ENCODE results near the gene BLM. TPM values are rescaled to one million over a fixed set of nuclear protein-coding genes. Genes with fewer than 3 reads are reported as not detected.

The BLM gene
- total and polyA plus RNA-seq, 12 donors = 3.5 to 35.0 (median 7.9) TPM

GRCh38 chr15:90808517-90809235 lies 91.5 kb downstream of the BLM start:
- H3K4me3 ChIP-seq = peak overlapping the region in 1 of 10 donors; percentile 17
- intact Hi-C loops (cut with DNase I) = no loop called here
- no peaks in the 10 kb centered on the region for H3K9me3 ChIP-seq
- no peak for TF ChIP-seq CTCF (IDR thresholded peaks at IDR 0.05)
- 75% methylated on average over 8 of the region's 8 CpGs for WGBS, 2 donors
- peak in 5 of 8 donors; percentile 30 to 90 (median 71) for ATAC-seq
- H3K36me3 ChIP-seq = peaks cover 0 to 20% (median 0%) of the 10 kb centered on the region in 9 donors
- no peaks in the 10 kb centered on the region for H3K27me3 ChIP-seq
- H3K27ac ChIP-seq = peak overlapping the region in 1 of 10 donors; percentile 68
- DNase-seq = no peak
- peaks cover 0 to 41% (median 0%) of the 10 kb centered on the region in 9 donors for H3K4me1 ChIP-seq

GRCh38 chr15:90809536-90809935 lies 92.4 kb downstream of the BLM start:
- intact Hi-C loops (cut with DNase I) = no loop called here
- WGBS, 2 donors = 95% methylated on average over 4 of the region's 4 CpGs
- H3K36me3 ChIP-seq = peaks cover 0 to 20% (median 0%) of the 10 kb centered on the region in 9 donors
- H3K4me1 ChIP-seq = peaks cover 0 to 50% (median 0%) of the 10 kb centered on the region in 9 donors
- no peaks in the 10 kb centered on the region for H3K9me3 ChIP-seq
- H3K27ac ChIP-seq = peak overlapping the region in 1 of 10 donors; percentile 68
- ATAC-seq (no peak), DNase-seq (no peak)
- no peaks in the 10 kb centered on the region for H3K27me3 ChIP-seq
- H3K4me3 ChIP-seq = no peak overlapping the region
- TF ChIP-seq CTCF (IDR thresholded peaks at IDR 0.05) = no peak

- H3K27me3 ChIP-seq = no peaks in the 10 kb centered on the region
- intact Hi-C loops (cut with DNase I) = loop anchor here in 1 of 10 donors (5.0 kb wide), 1 partner anchor 57 kb away; the partner anchor contains the start of gene FURIN
- DNase-seq (no peak), ATAC-seq (no peak)
- H3K36me3 ChIP-seq = peaks cover 0 to 20% (median 0%) of the 10 kb centered on the region in 9 donors
- TF ChIP-seq CTCF (IDR thresholded peaks at IDR 0.05) = no peak
- peaks cover 0 to 50% (median 0%) of the 10 kb centered on the region in 9 donors for H3K4me1 ChIP-seq
- H3K9me3 ChIP-seq = no peaks in the 10 kb centered on the region
- H3K4me3 ChIP-seq = no peak overlapping the region
- H3K27ac ChIP-seq = no peak overlapping the region
- WGBS, 2 donors = 98 to 99% methylated on average over 4 of the region's 4 CpGs
These were observed 93.2 kb downstream of the BLM start for GRCh38 chr15:90810354-90810753.

GRCh38 chr15:90812171-90812957 lies 95.2 kb downstream of the BLM start:
- Histone ChIP-seq H3K27ac (peak overlapping the region in 1 of 10 donors; percentile 77), H3K36me3 (peaks cover 0 to 20% (median 0%) of the 10 kb centered on the region in 9 donors), H3K9me3 (no peaks in the 10 kb centered on the region), H3K4me3 (no peak overlapping the region), H3K4me1 (peaks cover 0 to 50% (median 0%) of the 10 kb centered on the region in 9 donors), H3K27me3 (no peaks in the 10 kb centered on the region)
- no peak for DNase-seq
- intact Hi-C loops (cut with DNase I) = loop anchor here in 1 of 10 donors (5.0 kb wide), 1 partner anchor 55 kb away; the partner anchor contains the start of gene FURIN
- ATAC-seq = no peak
- 89 to 95% methylated on average over 10 of the region's 10 CpGs for WGBS, 2 donors
- TF ChIP-seq CTCF (IDR thresholded peaks at IDR 0.05) = no peak

Measured in heart right ventricle (tissue), 16 donors.